ENCODE results near the gene PIF1.
A peak's percentile ranks its signal among the peaks of the same experiment; 100 is the strongest.

PIF1 gene

DNA sequence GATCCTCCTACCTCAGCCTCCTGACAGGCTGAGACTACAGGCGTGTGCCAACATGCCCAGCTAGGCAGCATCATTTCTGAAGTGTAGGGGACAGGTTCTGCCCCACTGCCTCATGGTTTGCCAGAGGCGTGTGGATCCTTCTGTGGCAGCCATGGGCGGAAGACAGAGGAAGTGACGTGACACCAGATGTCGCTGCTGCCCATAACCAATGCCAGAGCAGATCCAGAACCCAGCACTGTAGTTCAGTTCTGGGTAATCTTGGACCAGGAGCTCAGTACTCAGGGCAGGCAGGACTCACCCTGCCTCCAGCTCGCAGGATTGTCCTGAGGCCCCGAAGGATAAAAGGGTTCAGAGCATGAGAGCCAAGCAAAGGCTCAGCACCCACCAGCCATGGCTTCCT, 58.2 kb downstream of the PIF1 start:
- POLR2A ChIA-PET: no interaction called here
- no peak for DNase-seq (ENCODE audit: extremely low spot score)
- CTCF ChIA-PET: no interaction called here
- TF ChIP-seq BHLHE40 (IDR thresholded peaks at IDR 0.05; ENCODE audit: borderline replicate concordance) (no peak), FOXM1 (IDR thresholded peaks at IDR 0.05; ENCODE audit: borderline replicate concordance) (no peak), FOXA1 (IDR thresholded peaks at IDR 0.05) (no peak), CTBP1 (IDR thresholded peaks at IDR 0.05; ENCODE audit: borderline replicate concordance) (no peak), ZNF384 (IDR thresholded peaks at IDR 0.05) (no peak), ELF4 (IDR thresholded peaks at IDR 0.05) (no peak), L3MBTL2 (conservative IDR thresholded peaks at IDR 0.05) (no peak), HDGF (IDR thresholded peaks at IDR 0.05; ENCODE audit: borderline replicate concordance) (no peak), NFRKB (IDR thresholded peaks at IDR 0.05) (no peak), LEF1 (IDR thresholded peaks at IDR 0.05; ENCODE audit: borderline replicate concordance) (no peak), SUZ12 (IDR thresholded peaks at IDR 0.05) (no peak), ARNT (IDR thresholded peaks at IDR 0.05) (no peak), SP1 (IDR thresholded peaks at IDR 0.05) (no peak), TARDBP (IDR thresholded peaks at IDR 0.05) (no peak), FOXK2 (IDR thresholded peaks at IDR 0.05) (no peak)
- TF ChIP-seq, protein P1, sequence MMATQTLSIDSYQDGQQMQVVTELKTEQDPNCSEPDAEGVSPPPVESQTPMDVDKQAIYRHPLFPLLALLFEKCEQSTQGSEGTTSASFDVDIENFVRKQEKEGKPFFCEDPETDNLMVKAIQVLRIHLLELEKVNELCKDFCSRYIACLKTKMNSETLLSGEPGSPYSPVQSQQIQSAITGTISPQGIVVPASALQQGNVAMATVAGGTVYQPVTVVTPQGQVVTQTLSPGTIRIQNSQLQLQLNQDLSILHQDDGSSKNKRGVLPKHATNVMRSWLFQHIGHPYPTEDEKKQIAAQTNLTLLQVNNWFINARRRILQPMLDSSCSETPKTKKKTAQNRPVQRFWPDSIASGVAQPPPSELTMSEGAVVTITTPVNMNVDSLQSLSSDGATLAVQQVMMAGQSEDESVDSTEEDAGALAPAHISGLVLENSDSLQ (IDR thresholded peaks at IDR 0.05): no peak

DNA sequence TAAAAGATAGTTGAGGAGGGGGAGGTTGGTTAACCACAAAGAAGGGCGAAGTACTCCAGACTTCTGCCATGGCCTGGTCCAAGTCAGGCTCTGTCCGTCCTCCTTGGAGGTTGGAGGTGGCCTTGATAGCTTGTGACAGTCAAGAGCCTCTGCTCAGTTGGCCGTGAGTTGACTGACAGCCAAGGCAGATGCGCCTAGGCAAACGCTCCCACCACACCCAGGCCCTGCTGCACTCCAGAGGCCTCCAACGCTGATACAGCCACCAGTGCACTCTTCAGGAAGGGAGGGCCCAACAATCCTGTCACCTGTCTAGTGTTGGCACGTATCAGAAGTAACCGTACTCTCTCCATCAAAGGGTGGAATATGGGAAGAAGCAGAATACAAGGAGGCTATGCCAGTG, 59.4 kb downstream of the PIF1 start:
- ChIA-PET POLR2A (no interaction called here), CTCF (no interaction called here)
- no peak for TF ChIP-seq ARNT (IDR thresholded peaks at IDR 0.05)
- TF ChIP-seq, protein P1 (IDR thresholded peaks at IDR 0.05): peak; percentile 18; the same call in 1 of the 2 replicates
- DNase-seq (ENCODE audit: extremely low spot score): no peak
